Erythroblast (primary cell): Measurements from ENCODE around the gene TBC1D26.
"Not testable (repeated sequence)": the region's sequence is repeated elsewhere in the genome, so short reads cannot be mapped to it uniquely, and the experiment has no call there.

ENCODE experiments used
- GATA1 ChIP-seq: IDR thresholded peaks from 2 replicates; pipeline ENCODE4 v1.6.1; 2011; ENCODE audit warnings: low read depth, mild to moderate bottlenecking, control low read depth, low read length, moderate library complexity
- POLR2A ChIP-seq: IDR thresholded peaks from 2 replicates; pipeline ENCODE4 v1.6.1; 2011; ENCODE audit warnings: mild to moderate bottlenecking, low read length

DNA sequence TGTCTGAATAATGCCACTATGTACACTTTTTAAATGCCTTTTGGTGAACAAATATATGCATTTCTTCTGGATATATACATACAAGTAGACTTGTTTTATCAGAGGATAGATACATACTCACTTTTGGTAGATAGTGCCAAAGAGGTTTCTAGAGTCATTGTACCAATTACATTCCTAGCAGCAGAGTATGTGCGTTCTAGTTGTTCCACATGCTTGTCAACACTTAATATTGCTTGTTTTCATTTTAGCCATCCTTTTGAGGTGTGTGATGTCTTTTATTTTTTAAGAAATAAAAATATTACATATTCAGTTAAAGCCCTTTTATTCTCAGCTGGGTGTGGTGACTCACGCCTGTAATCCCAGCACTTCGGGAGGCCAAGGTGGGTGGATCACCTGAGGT lies 23.2 kb upstream of the TBC1D26 start:
- TF ChIP-seq POLR2A, GATA1: not testable (repeated sequence)
